HuH-7.5 (cell line): Measurements from ENCODE around the gene RPL12.
"Not testable (repeated sequence)": the region's sequence is repeated elsewhere in the genome, so short reads cannot be mapped to it uniquely, and the experiment has no call there.

Source experiments
- DNase-seq: peaks from one replicate; pipeline ENCODE4 v3.0.0; 2011; ENCODE audit warnings: low spot score

RPL12 gene

GRCh38 chr9:127467621-127468020 is 16.4 kb upstream of the RPL12 start:
- DNase-seq = no peak

GRCh38 chr9:127466407-127466917 is 15.3 kb upstream of the RPL12 start:
- DNase-seq = not testable (repeated sequence)

- no peak for DNase-seq
These were observed 12.7 kb upstream of the RPL12 start for GRCh38 chr9:127463911-127464310.

GRCh38 chr9:127463382-127463781 is 12.2 kb upstream of the RPL12 start:
- DNase-seq = no peak

GRCh38 chr9:127458921-127459320 is 7.7 kb upstream of the RPL12 start:
- DNase-seq = no peak

GRCh38 chr9:127457191-127457878 is 6.1 kb upstream of the RPL12 start:
- DNase-seq = no peak

GRCh38 chr9:127455324-127455992 is 4.3 kb upstream of the RPL12 start:
- peak; percentile 55 for DNase-seq

- peak; percentile 66 for DNase-seq
These were observed 1.5 kb upstream of the RPL12 start for GRCh38 chr9:127452691-127453090.

GRCh38 chr9:127451858-127452656 is 851 bp upstream of the RPL12 start:
- peak; percentile 52 for DNase-seq

GRCh38 chr9:127451608-127451857 is 327 bp upstream of the RPL12 start:
- no peak for DNase-seq

GRCh38 chr9:127450243-127450760 is 904 bp downstream of the RPL12 start:
- no peak for DNase-seq

- DNase-seq = no peak
These were observed 1.8 kb downstream of the RPL12 start for GRCh38 chr9:127449332-127449966.

GRCh38 chr9:127448112-127448805 is 2.9 kb downstream of the RPL12 start:
- no peak for DNase-seq

GRCh38 chr9:127447416-127448111 is 3.6 kb downstream of the RPL12 start:
- no peak for DNase-seq

- DNase-seq = no peak
These were observed 4.3 kb downstream of the RPL12 start for GRCh38 chr9:127446713-127447415.

GRCh38 chr9:127445851-127446712 is 5.1 kb downstream of the RPL12 start:
- DNase-seq = no peak

GRCh38 chr9:127444921-127445850 is 6.0 kb downstream of the RPL12 start:
- no peak for DNase-seq

- no peak for DNase-seq
These were observed 6.8 kb downstream of the RPL12 start for GRCh38 chr9:127444283-127444920.
